Prostate gland (tissue), 2 donors: ENCODE data around the gene RILPL1. TPM values are rescaled to one million over a fixed set of nuclear protein-coding genes. Genes with fewer than 3 reads are reported as not detected.

Source experiments
- DNase-seq: peaks from one replicate; pipeline ENCODE4 v3.0.0-alpha.2; 2019; ENCODE audit warnings: low spot score
- H3K27ac ChIP-seq, 2 donors: fragments of 200-600 bp; sonication (generic); 2 replicates each; pipeline ENCODE4 v1.5.1; 2017 to 2019
- H3K27me3 ChIP-seq: fragments of 200-600 bp; sonication (generic); replicated peaks from 2 replicates; pipeline ENCODE4 v1.5.1; 2019; ENCODE audit not compliant: insufficient read depth
- H3K36me3 ChIP-seq, 2 donors: fragments of 200-600 bp; sonication (generic); 1 replicate in 1 of 2; 2 replicates in 1 of 2; pipeline versions ENCODE4 v1.5.1 to v1.8.1; 2017 to 2019
- H3K4me1 ChIP-seq: fragments of 200-600 bp; sonication (generic); replicated peaks from 2 replicates; pipeline ENCODE4 v1.5.1; 2019
- H3K4me3 ChIP-seq, 2 donors: fragments of 200-600 bp; sonication (generic); 2 replicates each; pipeline ENCODE4 v1.5.1; 2017 to 2019
- H3K9me3 ChIP-seq: fragments of 200-600 bp; sonication (generic); 2 replicates; pipeline ENCODE4 v1.5.1; 2017
- CTCF ChIP-seq, 4 experiments: fragments of 200-600 bp in 2 of 4; fragments of 450-650 bp in 2 of 4; sonication (generic) in 2 of 4; IDR thresholded peaks; 1 replicate in 3 of 4; 2 replicates in 1 of 4; pipeline ENCODE4 v1.5.1; 2016 to 2019; ENCODE audit warnings: antibody characterized with exemption in 4 of 4, mild to moderate bottlenecking in 2 of 4, moderate library complexity in 2 of 4
- POLR2A ChIP-seq: fragments of 450-650 bp; IDR thresholded peaks from one replicate; pipeline ENCODE4 v1.6.1; 2016; ENCODE audit warnings: antibody characterized with exemption, mild to moderate bottlenecking
- POLR2AphosphoS5 ChIP-seq: sonication (generic); formaldehyde crosslinking; IDR thresholded peaks from one replicate; pipeline ENCODE4 v1.6.1; 2017; ENCODE audit warnings: antibody characterized with exemption
- WGBS: methylation state at CpG from one replicate; pipeline ENCODE4 v1.1.5; 2018; 5-methylcytosine and 5-hydroxymethylcytosine counted together
- intact Hi-C: fragments of 100-400 bp; cut with DNase I; formaldehyde crosslinking; loops from one replicate; pipeline ENCODE4 v1.14.2; 2022
- total RNA-seq, 2 donors: library from RNA; depleted of rRNA; stranded (reverse); fragments of >200 nt; gene quantifications; one replicate each; pipeline ENCODE4 v1.1.0, GENCODE V29; 2016

The RILPL1 gene
- total RNA-seq, 2 donors from 2014 or later, result 8.6 to 25.7 TPM

DNA sequence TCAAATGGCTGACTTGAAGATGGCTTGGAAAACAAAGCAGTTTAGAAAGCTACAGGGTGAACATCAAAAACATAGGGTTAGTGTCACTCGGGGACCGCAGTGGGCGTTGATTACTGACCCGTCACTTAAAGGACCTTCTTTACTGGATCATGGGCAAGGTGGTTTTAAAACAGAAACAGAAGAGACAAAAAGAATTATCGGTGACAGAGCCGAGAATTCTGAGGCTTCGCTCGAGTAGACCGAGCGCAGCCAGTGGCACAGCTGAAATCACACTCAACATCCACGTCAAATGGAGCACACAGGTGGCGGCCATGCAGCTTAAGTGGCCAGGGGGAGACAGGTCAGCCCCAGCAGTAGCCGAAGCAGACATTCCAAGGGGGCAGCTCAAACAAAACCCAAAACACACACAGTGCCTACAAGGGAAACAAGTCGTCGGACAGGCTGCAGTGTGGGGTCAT, 58.2 kb downstream of the RILPL1 start:
- H3K27ac ChIP-seq, result no peak overlapping the region
- H3K36me3 ChIP-seq, result peaks cover 0 to 3% of the 10 kb centered on the region in 2 donors
- TF ChIP-seq POLR2A, result no peak
- no peak for TF ChIP-seq POLR2AphosphoS5
- no peak for TF ChIP-seq CTCF (IDR thresholded peaks at IDR 0.05)
- no peaks in the 10 kb centered on the region for H3K9me3 ChIP-seq
- no peaks in the 10 kb centered on the region for H3K27me3 ChIP-seq
- no peak for DNase-seq
- H3K4me1 ChIP-seq, result no peaks in the 10 kb centered on the region
- intact Hi-C loops, result no loop called here
- WGBS, result 77% methylated on average over 15 of the region's 15 CpGs
- H3K4me3 ChIP-seq, result no peak overlapping the region

GRCh38 chr12:123474485-123475245, 58.9 kb downstream of the RILPL1 start:
- Histone ChIP-seq H3K27ac (no peak overlapping the region), H3K9me3 (no peaks in the 10 kb centered on the region), H3K36me3 (peaks cover 0 to 3% of the 10 kb centered on the region in 2 donors), H3K27me3 (no peaks in the 10 kb centered on the region), H3K4me1 (no peaks in the 10 kb centered on the region), H3K4me3 (no peak overlapping the region)
- DNase-seq, result no peak
- TF ChIP-seq POLR2A (no peak), POLR2AphosphoS5 (no peak), CTCF (IDR thresholded peaks at IDR 0.05) (no peak)
- intact Hi-C loops, result no loop called here
- WGBS, result 66% methylated on average over 13 of the region's 13 CpGs

DNA sequence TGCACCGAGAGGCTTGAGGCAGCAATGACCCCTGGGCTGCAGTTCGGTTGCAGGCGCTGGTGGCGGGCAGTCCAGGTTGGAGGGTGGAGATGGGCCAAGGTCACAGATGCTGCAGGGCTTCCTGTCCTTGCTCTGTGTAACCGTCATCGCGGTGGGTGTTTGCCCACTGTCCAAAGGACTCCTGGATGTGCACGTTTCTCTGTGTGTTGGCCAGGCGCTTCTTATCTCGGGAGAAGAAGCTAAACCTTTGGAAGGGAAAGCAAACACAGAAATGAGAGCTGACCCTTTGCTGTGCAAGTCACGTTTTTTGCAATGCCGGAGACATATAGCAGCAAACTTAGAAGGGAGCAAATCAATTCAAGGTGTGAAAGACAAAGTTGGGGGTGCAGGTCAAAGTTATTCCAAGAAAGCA, 61.1 kb downstream of the RILPL1 start:
- intact Hi-C loops, result no loop called here
- Histone ChIP-seq H3K4me3 (no peak overlapping the region), H3K9me3 (no peaks in the 10 kb centered on the region), H3K36me3 (peaks cover 0 to 3% of the 10 kb centered on the region in 2 donors), H3K27me3 (no peaks in the 10 kb centered on the region), H3K27ac (no peak overlapping the region), H3K4me1 (no peaks in the 10 kb centered on the region)
- TF ChIP-seq CTCF (IDR thresholded peaks at IDR 0.05) (no peak), POLR2A (no peak), POLR2AphosphoS5 (no peak)
- DNase-seq, result no peak
- WGBS, result 82% methylated on average over 12 of the region's 12 CpGs

DNA sequence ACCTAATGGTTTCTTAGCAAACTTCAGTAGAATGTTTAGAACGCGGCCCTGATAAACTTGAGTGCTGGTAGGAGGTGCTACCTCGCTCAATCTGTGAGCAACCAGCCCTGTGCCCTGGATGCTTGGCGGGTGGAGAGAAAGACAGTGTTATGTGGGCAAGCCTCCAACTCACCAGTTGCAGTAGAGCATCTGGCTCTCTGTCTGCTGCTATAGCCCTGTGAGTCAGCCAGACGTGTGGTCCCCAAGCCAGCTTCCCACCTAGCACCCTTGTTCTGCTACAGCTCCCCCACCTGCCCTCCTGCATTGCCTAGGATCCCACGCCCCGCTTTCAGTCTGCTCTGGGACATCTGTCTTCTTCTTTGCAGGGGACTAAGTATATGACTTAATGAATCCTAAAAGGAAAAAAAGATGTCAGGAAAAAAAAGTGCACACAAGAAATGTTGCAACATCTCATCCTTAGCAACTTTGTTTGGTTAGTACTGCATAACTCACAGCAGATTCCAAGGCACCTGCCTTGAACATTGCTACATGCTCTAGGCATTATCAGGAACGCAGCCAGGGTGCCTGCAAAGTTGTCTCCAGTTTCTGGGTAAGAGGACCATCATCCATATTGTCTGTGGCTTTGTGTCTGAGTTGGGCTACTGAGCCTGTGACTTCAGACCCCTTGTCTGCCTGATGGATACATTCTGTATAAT, 62.0 kb downstream of the RILPL1 start:
- no peak overlapping the region for H3K27ac ChIP-seq
- H3K27me3 ChIP-seq, result no peaks in the 10 kb centered on the region
- no peak for TF ChIP-seq CTCF (IDR thresholded peaks at IDR 0.05)
- no peak for TF ChIP-seq POLR2A
- no peak for TF ChIP-seq POLR2AphosphoS5
- H3K4me3 ChIP-seq, result no peak overlapping the region
- no peaks in the 10 kb centered on the region for H3K4me1 ChIP-seq
- peaks cover 0 to 3% of the 10 kb centered on the region in 2 donors for H3K36me3 ChIP-seq
- intact Hi-C loops, result no loop called here
- DNase-seq, result no peak
- WGBS, result 75% methylated on average over 8 of the region's 8 CpGs
- H3K9me3 ChIP-seq, result no peaks in the 10 kb centered on the region
